Measurements from ENCODE around the gene HDAC8.
"Not testable (repeated sequence)": the region's sequence is repeated elsewhere in the genome, so short reads cannot be mapped to it uniquely, and the experiment has no call there.

HDAC8 gene

DNA sequence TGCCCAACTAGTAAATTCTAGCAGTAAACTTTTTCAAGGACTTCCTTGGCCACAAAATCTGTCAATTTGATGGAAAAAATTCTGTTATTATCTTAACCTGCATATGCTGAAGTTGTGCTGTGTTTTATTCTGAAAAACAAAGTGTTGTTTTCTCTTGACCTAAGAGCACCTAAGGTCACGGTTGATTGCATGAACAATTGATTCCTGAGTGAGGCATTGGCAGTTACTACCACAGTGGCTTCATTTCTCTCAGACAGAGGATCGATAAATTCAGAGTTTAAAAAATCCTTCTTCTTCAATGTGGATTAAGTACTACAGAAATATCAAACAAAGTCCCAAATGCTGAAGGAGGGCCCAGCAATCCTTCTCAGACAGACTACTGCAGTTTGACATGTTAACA, 6.2 kb downstream of the HDAC8 start:
- TF ChIP-seq, protein P1, sequence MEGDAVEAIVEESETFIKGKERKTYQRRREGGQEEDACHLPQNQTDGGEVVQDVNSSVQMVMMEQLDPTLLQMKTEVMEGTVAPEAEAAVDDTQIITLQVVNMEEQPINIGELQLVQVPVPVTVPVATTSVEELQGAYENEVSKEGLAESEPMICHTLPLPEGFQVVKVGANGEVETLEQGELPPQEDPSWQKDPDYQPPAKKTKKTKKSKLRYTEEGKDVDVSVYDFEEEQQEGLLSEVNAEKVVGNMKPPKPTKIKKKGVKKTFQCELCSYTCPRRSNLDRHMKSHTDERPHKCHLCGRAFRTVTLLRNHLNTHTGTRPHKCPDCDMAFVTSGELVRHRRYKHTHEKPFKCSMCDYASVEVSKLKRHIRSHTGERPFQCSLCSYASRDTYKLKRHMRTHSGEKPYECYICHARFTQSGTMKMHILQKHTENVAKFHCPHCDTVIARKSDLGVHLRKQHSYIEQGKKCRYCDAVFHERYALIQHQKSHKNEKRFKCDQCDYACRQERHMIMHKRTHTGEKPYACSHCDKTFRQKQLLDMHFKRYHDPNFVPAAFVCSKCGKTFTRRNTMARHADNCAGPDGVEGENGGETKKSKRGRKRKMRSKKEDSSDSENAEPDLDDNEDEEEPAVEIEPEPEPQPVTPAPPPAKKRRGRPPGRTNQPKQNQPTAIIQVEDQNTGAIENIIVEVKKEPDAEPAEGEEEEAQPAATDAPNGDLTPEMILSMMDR (IDR thresholded peaks at IDR 0.05), result no peak
- DNase-seq (ENCODE audit: low spot score), result no peak
- Histone ChIP-seq H3K4me3 (no peak overlapping the region), H3K27ac (no peak overlapping the region)

DNA sequence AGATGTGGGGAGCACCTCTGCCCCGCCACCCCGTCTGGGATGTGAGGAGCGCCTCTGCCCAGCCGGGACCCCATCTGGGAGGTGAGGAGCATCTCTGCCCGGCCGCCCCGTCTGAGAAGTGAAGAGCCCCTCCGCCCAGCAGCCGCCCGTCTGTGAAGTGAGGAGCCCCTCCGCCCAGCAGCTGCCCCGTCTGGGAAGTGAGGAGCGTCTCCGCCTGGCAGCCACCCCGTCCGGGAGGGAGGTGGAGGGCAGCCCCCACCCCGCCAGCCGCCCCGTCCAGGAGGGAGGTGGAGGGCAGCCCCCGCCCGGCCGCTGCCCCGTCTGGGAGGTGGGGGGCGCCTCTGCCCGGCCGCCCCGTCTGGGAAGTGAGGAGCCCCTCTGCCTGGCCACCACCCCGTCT, 13.0 kb downstream of the HDAC8 start:
- DNase-seq (ENCODE audit: low spot score); H3K27ac ChIP-seq; H3K4me3 ChIP-seq: not testable (repeated sequence)

DNA sequence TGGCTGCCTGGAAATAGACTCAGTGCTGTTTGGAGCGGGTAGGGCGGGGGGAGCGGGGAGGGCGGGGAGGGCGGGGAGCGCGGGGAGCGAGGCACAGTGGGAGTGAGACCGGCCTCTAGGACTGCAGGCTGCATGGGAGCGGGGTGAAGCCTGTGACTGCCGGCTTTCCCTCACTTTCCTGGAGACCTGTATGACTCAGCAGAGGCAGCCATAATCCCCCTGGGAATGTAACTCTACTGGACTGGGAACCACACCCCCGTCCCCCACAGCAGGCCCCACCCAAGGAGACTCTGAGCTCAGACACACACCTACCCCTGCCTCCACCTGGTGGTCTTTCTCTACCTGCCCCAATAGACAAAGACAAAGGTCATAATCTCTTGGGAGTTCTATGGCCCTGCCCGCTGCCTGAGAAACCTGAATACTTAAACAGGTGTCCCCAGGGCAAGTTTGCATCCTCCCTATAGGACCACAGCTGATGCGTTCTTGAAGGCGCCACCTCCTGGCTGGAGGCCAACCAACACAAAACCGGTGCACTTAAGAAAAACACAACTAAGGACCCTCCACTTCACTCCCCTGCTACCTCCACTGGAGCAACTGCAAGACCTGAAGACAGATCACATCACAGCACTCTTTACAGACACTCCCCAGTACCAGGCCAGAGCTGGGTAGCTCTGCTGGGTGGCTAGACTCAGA, 18.0 kb downstream of the HDAC8 start:
- no peak for DNase-seq (ENCODE audit: low spot score)
- Histone ChIP-seq H3K4me3 (no peak overlapping the region), H3K27ac (no peak overlapping the region)
- TF ChIP-seq, protein P1 (IDR thresholded peaks at IDR 0.05), result no peak

GRCh38 chrX:72552443-72552842, 20.2 kb downstream of the HDAC8 start:
- not testable (repeated sequence) for DNase-seq (ENCODE audit: low spot score); H3K27ac ChIP-seq; H3K4me3 ChIP-seq

DNA sequence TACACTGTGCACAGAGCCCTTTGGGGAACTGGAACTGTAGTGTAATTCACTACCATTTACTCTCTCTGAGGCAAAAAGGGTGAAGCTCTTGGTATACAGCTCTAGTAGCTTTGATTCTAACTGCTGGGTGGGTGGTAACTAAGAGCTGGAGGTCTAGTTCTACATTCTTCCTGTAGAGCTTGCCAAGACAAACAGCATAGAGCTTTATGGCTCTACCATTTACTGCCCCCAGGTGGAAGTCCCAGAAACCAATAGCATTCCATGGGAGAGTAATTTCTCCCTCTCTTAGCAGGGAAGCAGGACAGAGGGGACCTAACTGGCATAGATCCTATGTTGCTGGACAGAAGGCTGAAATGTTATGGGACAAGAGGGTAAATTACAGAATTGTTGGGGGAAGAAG, 26.7 kb downstream of the HDAC8 start:
- TF ChIP-seq, protein P1 (IDR thresholded peaks at IDR 0.05), result no peak
- no peak for DNase-seq (ENCODE audit: low spot score)
- no peak overlapping the region for H3K27ac ChIP-seq
- no peak overlapping the region for H3K4me3 ChIP-seq

DNA sequence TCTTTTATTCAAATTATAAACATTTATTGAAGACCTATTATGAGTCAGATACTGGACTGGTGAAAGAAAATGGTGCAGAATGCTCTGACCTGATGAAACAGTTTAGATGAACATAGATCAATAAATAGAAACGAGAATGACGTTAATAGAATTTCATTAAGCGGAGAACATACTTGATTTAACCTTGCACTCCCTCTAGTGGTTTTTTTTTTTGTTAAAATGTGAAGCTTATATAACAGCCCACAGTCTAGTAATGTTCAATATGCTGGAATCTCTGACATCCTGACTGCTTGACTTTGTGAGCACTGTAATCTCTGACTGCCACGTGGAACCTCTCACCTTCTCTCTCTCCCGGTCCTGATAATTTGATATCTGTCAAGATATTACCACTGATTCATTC, 32.3 kb downstream of the HDAC8 start:
- no peak overlapping the region for H3K27ac ChIP-seq
- no peak overlapping the region for H3K4me3 ChIP-seq
- DNase-seq (ENCODE audit: low spot score), result no peak
- TF ChIP-seq, protein P1 (IDR thresholded peaks at IDR 0.05), result peak; percentile 26

DNA sequence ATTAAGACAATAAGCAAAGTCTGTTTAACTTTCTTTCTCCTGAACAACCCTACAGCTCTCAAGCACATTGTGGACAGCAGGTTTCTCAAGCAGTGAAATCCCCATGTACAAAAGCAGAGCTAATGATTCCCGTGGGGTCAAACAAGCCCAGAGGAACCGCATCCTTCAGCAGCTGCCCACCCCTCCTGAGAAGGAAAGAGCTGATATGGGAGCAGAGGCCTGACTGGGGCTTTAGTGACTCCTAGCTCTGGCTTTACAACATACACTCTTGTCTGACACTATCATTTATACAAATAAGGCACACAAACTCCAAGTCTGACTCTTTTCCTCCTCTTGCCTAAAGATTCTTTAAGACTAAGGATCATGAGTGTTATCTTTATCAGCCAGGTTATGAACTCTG, 32.8 kb downstream of the HDAC8 start:
- TF ChIP-seq, protein P1 (IDR thresholded peaks at IDR 0.05), result no peak
- Histone ChIP-seq H3K4me3 (no peak overlapping the region), H3K27ac (no peak overlapping the region)
- DNase-seq (ENCODE audit: low spot score), result no peak

- H3K4me3 ChIP-seq, result no peak overlapping the region
- peak overlapping the region; percentile 30 to 52 for H3K27ac ChIP-seq
- TF ChIP-seq, protein P1 (IDR thresholded peaks at IDR 0.05), result no peak
- no peak for DNase-seq (ENCODE audit: low spot score)
Measured at GRCh38 chrX:72536542-72536941, 36.1 kb downstream of the HDAC8 start.
